Measurements from ENCODE around the gene PHF20.
"Not testable (repeated sequence)": the region's sequence is repeated elsewhere in the genome, so short reads cannot be mapped to it uniquely, and the experiment has no call there.

Gene PHF20

DNA sequence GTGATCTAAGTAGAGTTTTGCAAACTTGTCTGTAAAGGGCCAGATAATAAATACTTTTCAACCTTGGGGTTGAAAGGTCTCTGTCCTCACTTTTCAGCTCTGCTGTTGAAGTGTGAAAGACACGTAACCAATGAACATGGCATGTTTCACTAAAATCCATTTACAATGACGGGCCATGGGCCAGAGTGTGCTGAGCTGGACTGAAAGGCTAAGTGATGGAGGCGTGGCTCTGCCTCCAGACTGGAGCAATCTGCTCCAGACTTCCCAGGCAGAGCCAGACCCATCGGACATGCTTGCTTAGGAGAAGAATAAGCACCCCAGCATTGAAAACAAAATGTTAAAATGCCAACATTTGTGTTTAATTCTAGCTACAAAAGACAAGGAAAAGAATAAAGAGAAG is 141.1 kb downstream of the PHF20 start:
- in situ Hi-C loops (cut with MboI; ENCODE audit: low sequenced_read_pairs) = no loop called here

DNA sequence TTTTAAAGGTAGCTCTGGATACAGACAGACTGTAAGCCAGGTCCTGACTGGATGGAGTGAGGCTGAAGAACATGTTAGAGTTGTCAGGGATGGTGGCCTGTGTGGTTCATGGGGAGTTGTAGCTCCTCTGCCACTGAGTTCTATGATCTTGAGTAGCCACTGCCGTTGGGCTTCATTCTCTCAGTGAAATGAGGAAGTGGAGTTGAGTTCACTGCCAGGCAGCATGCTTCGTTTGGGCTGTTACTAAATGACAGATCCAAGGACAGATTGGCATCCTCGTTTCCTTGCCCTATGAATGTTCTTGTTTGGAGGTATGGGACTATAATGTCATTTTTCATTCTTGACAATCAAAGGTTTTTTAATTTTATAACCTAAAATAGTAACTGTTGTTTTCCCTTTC is 145.3 kb downstream of the PHF20 start:
- in situ Hi-C loops (cut with MboI; ENCODE audit: low sequenced_read_pairs) = no loop called here

- in situ Hi-C loops (cut with MboI; ENCODE audit: low sequenced_read_pairs) = no loop called here
Measured at GRCh38 chr20:35918021-35918420, 146.2 kb downstream of the PHF20 start.

GRCh38 chr20:35920523-35920922 is 148.7 kb downstream of the PHF20 start:
- in situ Hi-C loops (cut with MboI; ENCODE audit: low sequenced_read_pairs) = no loop called here

GRCh38 chr20:35929301-35929700 is 157.5 kb downstream of the PHF20 start:
- in situ Hi-C loops (cut with MboI; ENCODE audit: low sequenced_read_pairs) = no loop called here

DNA sequence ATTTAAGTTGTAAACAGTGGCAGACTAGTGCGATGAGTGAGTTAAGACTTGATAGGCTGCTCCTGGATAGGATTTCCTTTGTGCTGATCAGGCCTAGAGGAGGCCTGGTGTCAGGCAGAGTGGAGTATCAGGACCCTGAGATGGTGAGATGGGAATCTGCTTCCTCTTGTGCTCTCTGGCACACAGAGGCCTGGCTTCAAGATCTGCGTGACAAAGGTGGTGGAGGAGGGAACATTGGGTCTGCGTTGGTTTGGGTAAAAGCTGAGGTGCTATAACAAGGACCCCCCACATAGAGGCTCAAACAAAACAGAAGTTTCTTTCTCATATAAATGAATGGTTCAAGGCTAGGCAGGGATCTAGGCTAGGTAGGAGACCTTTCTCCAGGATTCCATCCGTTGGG is 162.2 kb downstream of the PHF20 start:
- in situ Hi-C loops (cut with MboI; ENCODE audit: low sequenced_read_pairs) = no loop called here

DNA sequence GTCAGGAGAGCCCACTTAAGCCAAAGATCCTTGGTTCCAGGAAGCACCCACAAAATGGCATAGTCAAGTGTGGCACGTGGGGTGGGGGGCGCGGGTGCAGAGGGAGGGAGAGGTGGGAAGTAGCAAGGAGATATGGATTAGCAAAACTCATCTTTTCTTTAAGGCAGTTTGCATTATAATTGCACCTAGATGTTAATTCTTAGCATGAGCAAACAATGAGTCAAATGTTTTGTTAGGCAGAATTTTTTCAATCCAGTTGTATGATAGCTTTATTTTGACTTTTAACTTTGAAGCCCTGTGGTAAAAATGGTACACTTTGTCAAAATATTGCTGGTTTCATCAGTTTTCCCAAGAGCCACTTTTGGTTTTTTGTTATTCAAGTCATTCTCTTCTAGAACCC is 167.4 kb downstream of the PHF20 start:
- in situ Hi-C loops (cut with MboI; ENCODE audit: low sequenced_read_pairs) = no loop called here

- in situ Hi-C loops (cut with MboI; ENCODE audit: low sequenced_read_pairs) = no loop called here
Measured at GRCh38 chr20:35941620-35942019, 169.8 kb downstream of the PHF20 start.

- in situ Hi-C loops (cut with MboI; ENCODE audit: low sequenced_read_pairs) = no loop called here
Measured at GRCh38 chr20:35942243-35942642, 170.4 kb downstream of the PHF20 start.

DNA sequence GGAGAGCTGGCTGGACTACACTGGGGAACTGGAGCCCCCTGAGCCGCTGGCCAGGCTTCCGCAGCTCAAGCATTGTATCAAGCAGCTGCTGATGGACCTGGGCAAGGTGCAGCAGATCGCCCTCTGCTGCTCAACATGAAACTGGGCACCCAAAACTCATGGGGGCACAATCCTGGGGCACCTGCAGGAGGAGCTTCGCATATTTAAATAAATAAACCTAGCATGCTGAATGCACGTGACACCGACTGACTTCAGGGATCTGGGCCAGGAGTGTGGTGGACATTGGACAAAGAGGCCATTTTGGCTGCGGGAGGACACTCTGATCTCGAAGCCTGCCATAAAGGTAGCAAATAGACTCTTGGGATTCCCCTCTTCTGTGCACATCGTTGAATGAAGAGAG is 175.7 kb downstream of the PHF20 start:
- in situ Hi-C loops (cut with MboI; ENCODE audit: low sequenced_read_pairs) = no loop called here

GRCh38 chr20:35947907-35948306 is 176.1 kb downstream of the PHF20 start:
- in situ Hi-C loops (cut with MboI; ENCODE audit: low sequenced_read_pairs) = no loop called here

- in situ Hi-C loops (cut with MboI; ENCODE audit: low sequenced_read_pairs) = no loop called here
Measured at GRCh38 chr20:35950093-35950492, 178.3 kb downstream of the PHF20 start.

DNA sequence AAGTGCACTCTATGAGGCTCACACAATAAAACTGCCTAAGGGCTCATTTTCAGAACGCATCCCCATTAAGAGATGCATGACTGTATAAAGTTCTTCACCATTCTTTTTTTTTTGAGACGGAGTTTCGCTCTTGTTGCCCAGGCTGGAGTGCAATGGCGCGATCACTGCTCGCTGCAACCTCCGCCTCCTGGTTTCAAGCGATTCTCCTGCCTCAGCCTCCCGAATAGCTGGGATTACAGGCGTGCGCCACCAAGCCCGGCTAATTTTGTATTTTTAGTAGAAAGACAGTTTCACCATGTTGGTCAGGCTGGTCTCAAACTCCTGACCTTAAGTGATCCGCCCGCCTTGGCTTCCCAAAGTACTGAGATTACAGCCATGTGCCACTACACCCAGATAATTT is 180.3 kb downstream of the PHF20 start:
- in situ Hi-C loops (cut with MboI; ENCODE audit: low sequenced_read_pairs) = not testable (repeated sequence)

- in situ Hi-C loops (cut with MboI; ENCODE audit: low sequenced_read_pairs) = no loop called here
Measured at GRCh38 chr20:35952480-35953386, 180.9 kb downstream of the PHF20 start.

- in situ Hi-C loops (cut with MboI; ENCODE audit: low sequenced_read_pairs) = no loop called here
Measured at GRCh38 chr20:35953387-35954199, 181.8 kb downstream of the PHF20 start.

DNA sequence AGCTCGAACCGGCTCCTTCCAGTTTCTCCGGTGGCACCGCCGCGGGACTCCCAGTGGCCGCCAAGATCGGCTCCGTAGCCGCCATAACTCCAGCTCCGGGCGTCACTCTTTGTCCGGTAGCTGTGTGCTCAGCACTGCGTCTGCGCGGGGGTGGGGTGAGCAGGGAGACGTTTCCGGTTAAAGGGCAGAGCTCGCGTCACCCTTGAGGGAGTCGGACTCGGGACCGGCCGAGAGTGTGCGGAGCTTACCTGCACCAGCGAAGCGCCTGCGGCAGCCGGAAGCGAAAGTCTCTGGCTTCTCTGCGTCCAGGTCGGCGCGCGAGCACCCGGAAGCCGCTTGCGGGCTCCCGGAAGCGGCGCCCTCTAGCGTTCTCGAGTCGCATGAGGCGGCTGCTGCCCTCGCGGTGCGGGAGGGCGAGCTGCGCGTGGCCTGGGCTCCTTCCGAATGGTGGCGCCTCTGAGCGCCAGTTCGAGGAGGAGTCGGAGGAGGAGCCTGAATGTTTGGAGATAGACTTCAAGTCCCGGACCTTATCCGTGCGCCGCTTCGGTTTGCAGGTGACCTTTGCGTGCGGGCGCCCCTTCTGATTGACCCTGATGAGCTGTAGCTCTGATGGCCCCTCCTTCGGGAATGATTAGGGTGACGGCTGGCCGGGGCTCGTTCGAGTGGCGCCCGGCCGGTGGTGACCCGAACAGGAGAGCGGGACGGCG is 182.5 kb downstream of the PHF20 start, which contains the start of gene SCAND1:
TSS of gene SCAND1 (minus strand) at position 303 of the 707 bp plus-strand sequence. CDS start at position 85, 218 bp downstream.
- in situ Hi-C loops (cut with MboI; ENCODE audit: low sequenced_read_pairs) = no loop called here

DNA sequence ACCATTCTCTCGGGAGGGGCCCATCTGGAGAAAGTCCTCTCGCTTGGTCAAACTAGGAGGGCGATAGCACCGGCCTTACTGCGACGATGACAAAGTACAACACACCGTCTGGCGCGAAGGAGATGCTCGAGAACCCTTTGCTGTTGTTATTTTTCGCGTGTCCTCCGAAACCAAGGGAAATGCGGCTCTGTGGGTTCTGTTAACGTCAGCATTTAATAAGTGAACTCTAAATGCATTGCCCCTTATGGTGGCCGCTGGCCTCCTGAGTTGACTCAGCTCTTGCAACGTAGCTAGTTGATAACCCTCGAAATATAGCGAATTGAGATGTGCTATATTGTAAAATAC is 183.1 kb downstream of the PHF20 start:
- in situ Hi-C loops (cut with MboI; ENCODE audit: low sequenced_read_pairs) = no loop called here

DNA sequence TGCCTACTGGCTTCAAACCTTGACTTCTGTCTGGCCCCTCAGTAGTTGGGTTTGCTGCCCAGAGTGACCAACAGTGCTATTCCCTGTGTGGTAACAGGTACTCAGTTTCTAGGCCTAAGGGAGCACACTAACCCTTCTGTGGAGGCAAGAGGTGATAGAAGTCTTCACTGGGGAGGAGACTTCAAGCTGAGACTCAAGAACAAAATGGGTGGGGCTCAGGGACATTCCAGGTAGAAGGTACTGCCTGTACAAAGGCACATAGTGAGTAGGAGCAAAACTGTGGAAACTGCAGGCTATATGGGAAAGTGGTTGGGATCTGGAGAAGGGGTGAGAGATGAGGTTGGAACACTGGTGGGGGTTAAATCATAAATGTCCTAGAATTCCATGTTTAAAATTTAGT is 184.8 kb downstream of the PHF20 start:
- in situ Hi-C loops (cut with MboI; ENCODE audit: low sequenced_read_pairs) = no loop called here

- in situ Hi-C loops (cut with MboI; ENCODE audit: low sequenced_read_pairs) = not testable (repeated sequence)
Measured at GRCh38 chr20:35959291-35959690, 187.5 kb downstream of the PHF20 start.

DNA sequence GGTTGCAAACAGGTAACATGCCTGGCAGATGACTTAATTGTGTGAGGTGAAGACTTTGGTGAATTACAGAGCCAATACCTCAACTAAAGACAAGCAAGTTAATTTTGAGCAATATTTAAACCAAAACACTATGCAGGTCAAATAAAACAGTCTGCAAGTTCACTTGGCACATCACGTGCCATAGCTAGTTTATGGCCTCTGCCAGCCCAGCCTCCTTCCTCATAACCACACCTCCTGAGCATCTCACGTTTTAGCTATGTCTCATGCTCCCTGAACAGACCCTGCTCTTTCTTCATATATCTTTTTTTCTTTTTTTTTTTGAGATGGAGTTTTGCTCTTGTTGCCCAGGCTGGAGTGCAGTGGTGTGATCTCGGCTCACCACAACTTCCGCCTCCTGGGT is 192.1 kb downstream of the PHF20 start:
- in situ Hi-C loops (cut with MboI; ENCODE audit: low sequenced_read_pairs) = no loop called here

DNA sequence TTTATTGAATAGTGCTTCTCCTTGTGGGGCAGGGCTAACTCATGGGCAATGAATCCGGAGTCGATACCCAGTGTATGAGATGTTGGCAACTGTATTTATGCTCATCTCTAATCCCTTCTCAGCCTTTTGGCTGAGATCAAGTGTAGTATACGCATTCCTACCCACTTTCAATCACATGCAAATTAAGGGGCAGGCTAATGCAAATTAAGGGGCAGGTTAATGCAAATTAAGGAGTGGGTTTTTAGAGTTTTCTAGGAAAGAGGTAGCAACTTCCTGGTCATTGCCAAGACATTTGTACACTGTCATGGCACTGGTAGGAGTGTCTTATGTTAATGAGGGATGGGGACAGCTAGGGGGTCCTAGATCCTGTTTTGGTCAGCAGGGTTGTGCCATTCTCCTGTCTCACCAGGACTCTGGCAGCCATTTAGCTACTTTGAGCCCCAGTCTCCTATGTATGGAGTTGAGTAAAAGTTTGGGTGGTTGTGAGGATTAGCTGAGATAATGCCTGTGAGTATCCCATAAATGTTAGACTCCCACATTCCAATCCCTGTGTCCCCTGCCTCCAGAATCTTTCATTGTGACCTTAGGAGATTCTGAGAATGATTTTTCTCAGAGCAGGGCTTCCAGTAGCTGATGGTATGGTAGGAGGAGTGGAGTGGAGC is 196.3 kb downstream of the PHF20 start, which contains the start of gene CNBD2:
TSS of gene CNBD2 (plus strand) at position 612 of the 662 bp plus-strand sequence. CDS start 173 bp downstream, outside the sequence.
- in situ Hi-C loops (cut with MboI; ENCODE audit: low sequenced_read_pairs) = no loop called here

Measured in hTERT RPE-1 (cell line).